Ascending aorta (tissue), 2 donors: Measurements from ENCODE around the gene GPR78. TPM values are rescaled to one million over a fixed set of nuclear protein-coding genes. Genes with fewer than 3 reads are reported as not detected.

Source experiments
- DNase-seq, 2 donors: peaks; one replicate each; pipeline ENCODE4 v3.0.0-alpha.2; 2019; ENCODE audit warnings: low spot score in 2 of 2
- H3K27ac ChIP-seq, 2 donors: fragments of 200-600 bp; sonication (generic); one replicate each; pipeline ENCODE4 v1.5.1; 2016 to 2017; ENCODE audit warnings: mild to moderate bottlenecking in 1 of 2
- H3K27me3 ChIP-seq: fragments of 200-600 bp; sonication (generic); one replicate; pipeline ENCODE4 v1.5.1; 2017
- H3K36me3 ChIP-seq, 2 donors: fragments of 200-600 bp; sonication (generic); one replicate each; pipeline ENCODE4 v1.5.1; 2016
- H3K4me1 ChIP-seq, 2 donors: fragments of 200-600 bp; sonication (generic); one replicate each; pipeline ENCODE4 v1.5.1; 2016 to 2017; ENCODE audit warnings: mild to moderate bottlenecking in 1 of 2
- H3K4me3 ChIP-seq, 2 donors: fragments of 200-600 bp; sonication (generic); one replicate each; pipeline ENCODE4 v1.5.1; 2016 to 2017; ENCODE audit warnings: mild to moderate bottlenecking in 1 of 2
- H3K9me3 ChIP-seq, 2 donors: fragments of 200-600 bp; sonication (generic); one replicate each; pipeline ENCODE4 v1.5.1; 2016
- CTCF ChIP-seq, 3 experiments: fragments of 200-600 bp in 2 of 3; fragments of 450-650 bp in 1 of 3; sonication (generic) in 2 of 3; IDR thresholded peaks; one replicate each; pipeline ENCODE4 v1.5.1; 2016 to 2019; ENCODE audit warnings: antibody characterized with exemption in 3 of 3, mild to moderate bottlenecking in 1 of 3, moderate library complexity in 1 of 3
- intact Hi-C: fragments of 100-400 bp; cut with DNase I; formaldehyde crosslinking; loops from one replicate; pipeline ENCODE4 v1.15.1; 2023
- total RNA-seq: library from RNA; depleted of rRNA; stranded (reverse); fragments of >200 nt; gene quantifications from one replicate; pipeline ENCODE4 v1.1.0, GENCODE V29; 2016

Gene GPR78
- total RNA-seq, 1 donor from 2014 or later = not detected

GRCh38 chr4:8609406-8609805, 29.2 kb downstream of the GPR78 start:
- H3K4me1 ChIP-seq = no peaks in the 10 kb centered on the region
- DNase-seq = no peak
- no peak overlapping the region for H3K27ac ChIP-seq
- no peak overlapping the region for H3K4me3 ChIP-seq
- TF ChIP-seq CTCF (IDR thresholded peaks at IDR 0.05) = no peak
- H3K9me3 ChIP-seq = no peaks in the 10 kb centered on the region
- H3K27me3 ChIP-seq = no peaks in the 10 kb centered on the region
- intact Hi-C loops = loop anchor here (10.0 kb wide), 1 partner anchor 305 kb away; no protein-coding TSS in a partner anchor
- H3K36me3 ChIP-seq = no peaks in the 10 kb centered on the region

- DNase-seq = no peak
- no peaks in the 10 kb centered on the region for H3K9me3 ChIP-seq
- intact Hi-C loops = loop anchor here (10.0 kb wide), 1 partner anchor 305 kb away; no protein-coding TSS in a partner anchor
Observed at GRCh38 chr4:8609824-8610350, 29.7 kb downstream of the GPR78 start.

GRCh38 chr4:8610858-8611616, 30.8 kb downstream of the GPR78 start:
- DNase-seq = no peak
- Histone ChIP-seq H3K36me3 (no peaks in the 10 kb centered on the region), H3K27me3 (no peaks in the 10 kb centered on the region), H3K4me3 (no peak overlapping the region), H3K9me3 (no peaks in the 10 kb centered on the region), H3K27ac (no peak overlapping the region), H3K4me1 (no peaks in the 10 kb centered on the region)
- TF ChIP-seq CTCF (IDR thresholded peaks at IDR 0.05) = no peak
- intact Hi-C loops = no loop called here

More at GRCh38 chr4:8609824-8610350, 29.7 kb downstream of the GPR78 start:
- Histone ChIP-seq H3K4me1 (no peaks in the 10 kb centered on the region), H3K27ac (no peak overlapping the region), H3K4me3 (no peak overlapping the region), H3K27me3 (no peaks in the 10 kb centered on the region), H3K36me3 (no peaks in the 10 kb centered on the region)
- TF ChIP-seq CTCF (IDR thresholded peaks at IDR 0.05) = no peak

GRCh38 chr4:8612646-8613045, 32.5 kb downstream of the GPR78 start:
- H3K36me3 ChIP-seq = no peaks in the 10 kb centered on the region
- DNase-seq = no peak
- H3K9me3 ChIP-seq = no peaks in the 10 kb centered on the region
- intact Hi-C loops = no loop called here
- no peak overlapping the region for H3K4me3 ChIP-seq
- H3K27me3 ChIP-seq = no peaks in the 10 kb centered on the region
- H3K27ac ChIP-seq = no peak overlapping the region
- TF ChIP-seq CTCF (IDR thresholded peaks at IDR 0.05) = no peak
- no peaks in the 10 kb centered on the region for H3K4me1 ChIP-seq

GRCh38 chr4:8613421-8614364, 33.5 kb downstream of the GPR78 start:
- Histone ChIP-seq H3K9me3 (no peaks in the 10 kb centered on the region), H3K27ac (no peak overlapping the region), H3K27me3 (no peaks in the 10 kb centered on the region), H3K4me1 (no peaks in the 10 kb centered on the region), H3K4me3 (no peak overlapping the region), H3K36me3 (no peaks in the 10 kb centered on the region)
- intact Hi-C loops = no loop called here
- no peak for DNase-seq
- TF ChIP-seq CTCF (IDR thresholded peaks at IDR 0.05) = no peak
